A549 treated with AZD2906 at 1 μM for 4 hours (cell line): ENCODE results near the gene NEK8. TPM values are rescaled to one million over a fixed set of nuclear protein-coding genes. Genes with fewer than 3 reads are reported as not detected.

Experiments
- total RNA-seq: library from RNA; stranded (reverse); fragments of 200-300 nt; extraction: Qiagen RNA extraction; gene quantifications from 5 replicates; pipeline ENCODE4 v1.2.3, GENCODE V29; 2022

The NEK8 gene
- total RNA-seq: 3.4 to 4.6 TPM (median 4.0 TPM) in 5 replicates

GRCh38 chr17:28728364-28729200 is at the start of gene NEK8:
NEK8 (plus strand) TSS chr17:28728788; CDS start chr17:28728814, 26 bp downstream.

GRCh38 chr17:28711723-28712031 is 16.9 kb upstream of the NEK8 start, which contains the start of gene PROCA1:
PROCA1 (minus strand) TSS chr17:28711888; CDS start chr17:28711660, 228 bp downstream.

GRCh38 chr17:28717578-28718332 is 10.8 kb upstream of the NEK8 start, which contains the start of gene RAB34:
RAB34 (minus strand) TSS chr17:28717868; CDS start chr17:28717266, 602 bp downstream.

GRCh38 chr17:28726226-28726626 is 2.4 kb upstream of the NEK8 start, which contains the start of gene TLCD1:
TLCD1 (minus strand) TSS chr17:28726233; CDS start chr17:28726097, 136 bp downstream.

DNA sequence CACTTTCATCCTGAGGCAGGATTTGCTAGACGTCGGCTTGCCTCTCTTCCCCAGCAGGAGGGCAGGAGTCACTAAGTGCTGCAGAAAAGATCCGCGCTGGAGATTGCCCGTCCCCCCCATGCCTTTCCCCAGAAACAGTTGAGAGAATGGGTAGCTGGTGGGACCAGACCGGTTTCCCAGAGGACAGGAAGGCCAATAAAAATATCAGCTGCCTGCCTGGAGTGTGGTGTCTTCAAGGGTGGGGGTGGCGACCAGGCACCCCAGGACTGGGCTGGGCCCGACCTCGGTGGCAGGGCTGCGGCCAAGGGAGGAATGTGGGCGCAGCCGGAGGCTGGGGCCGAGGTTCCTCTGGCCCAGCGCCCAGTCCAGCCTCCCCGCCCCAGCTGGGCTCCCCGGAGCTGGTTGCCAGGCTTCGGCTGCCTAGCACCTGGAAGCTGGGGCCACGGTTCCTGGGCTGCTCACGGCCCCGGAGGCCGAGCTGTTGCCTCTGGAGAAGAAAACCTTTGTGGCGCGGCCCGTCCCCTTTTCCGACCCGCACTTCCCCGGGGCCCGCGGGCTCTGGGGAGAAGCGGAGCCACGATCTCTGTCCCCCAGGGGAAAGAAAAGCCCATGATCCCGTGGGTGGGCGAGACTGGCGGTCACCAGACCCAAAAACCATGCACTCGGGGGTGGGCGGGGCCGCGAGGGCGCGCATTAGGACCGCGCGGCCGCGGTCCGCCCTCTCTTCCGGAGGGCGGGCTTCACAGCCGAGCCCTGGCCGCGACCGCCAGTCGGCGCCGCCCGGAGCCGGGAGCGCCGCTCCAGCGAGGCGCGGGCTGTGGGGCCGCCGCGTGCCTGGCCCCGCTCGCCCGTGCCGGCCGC is 14.9 kb downstream of the NEK8 start, which contains the start of gene TRAF4:
TRAF4 (plus strand) TSS at position 769 of the 861 bp plus-strand sequence. CDS start 102 bp downstream, outside the sequence.

Other genes starting within 250 kb of the NEK8 start
- gene FOXN1, start 222.4 kb upstream of the NEK8 start, total RNA-seq: 0.02 to 0.07 TPM (median 0.03 TPM) in 3 of 5 replicates, not detected in the others
- 22.8 to 31.0 TPM (median 29.7 TPM) in 5 replicates for gene UNC119, start 176.2 kb upstream of the NEK8 start, total RNA-seq
- 56.2 to 63.4 TPM (median 58.3 TPM) in 5 replicates for gene PIGS, start 157.3 kb upstream of the NEK8 start, total RNA-seq
- 1.3 to 2.4 TPM (median 2.0 TPM) in 5 replicates for gene ALDOC, start 151.9 kb upstream of the NEK8 start, total RNA-seq
- gene SPAG5, start 129.8 kb upstream of the NEK8 start, total RNA-seq: 62.3 to 70.8 TPM (median 69.3 TPM) in 5 replicates
- 2.7 to 3.6 TPM (median 2.9 TPM) in 5 replicates for gene RSKR, start 114.6 kb upstream of the NEK8 start, total RNA-seq
- 47.0 to 74.8 TPM (median 53.1 TPM) in 5 replicates for gene BLTP2, start 83.6 kb upstream of the NEK8 start, total RNA-seq
- gene SDF2, start 66.9 kb upstream of the NEK8 start, total RNA-seq: 78.3 to 83.2 TPM (median 82.4 TPM) in 5 replicates
- gene SUPT6H, start 66.6 kb upstream of the NEK8 start, total RNA-seq: 63.8 to 70.4 TPM (median 69.6 TPM) in 5 replicates
- gene PROCA1, start 16.9 kb upstream of the NEK8 start, total RNA-seq: 1.00 to 1.4 TPM (median 1.3 TPM) in 5 replicates
- gene RAB34, start 10.9 kb upstream of the NEK8 start, total RNA-seq: 208 to 235 TPM (median 232 TPM) in 5 replicates
- gene RPL23A, start 8.8 kb upstream of the NEK8 start, total RNA-seq: 1,734 to 2,333 TPM (median 2,200 TPM) in 5 replicates
- gene TLCD1, start 2.6 kb upstream of the NEK8 start, total RNA-seq: 28.7 to 45.6 TPM (median 42.9 TPM) in 5 replicates
- 59.0 to 80.7 TPM (median 75.0 TPM) in 5 replicates for gene TRAF4, start 15.2 kb downstream of the NEK8 start, total RNA-seq
- gene FAM222B, start 114.0 kb downstream of the NEK8 start, total RNA-seq: 37.5 to 44.3 TPM (median 41.1 TPM) in 5 replicates
- gene ERAL1, start 126.2 kb downstream of the NEK8 start, total RNA-seq: 77.4 to 89.4 TPM (median 84.1 TPM) in 5 replicates
- 81.4 to 89.2 TPM (median 88.3 TPM) in 5 replicates for gene FLOT2, start 168.9 kb downstream of the NEK8 start, total RNA-seq
- gene DHRS13, start 174.3 kb downstream of the NEK8 start, total RNA-seq: 6.3 to 7.9 TPM (median 7.2 TPM) in 5 replicates
- gene PHF12, start 222.7 kb downstream of the NEK8 start, total RNA-seq: 31.1 to 34.2 TPM (median 33.1 TPM) in 5 replicates